Upper lobe of right lung (tissue), 1 donor: ENCODE results near the gene LCN10. TPM values are rescaled to one million over a fixed set of nuclear protein-coding genes. Genes with fewer than 3 reads are reported as not detected.
A peak's percentile ranks its signal among the peaks of the same experiment; 100 is the strongest.
"Not testable (repeated sequence)": the region's sequence is repeated elsewhere in the genome, so short reads cannot be mapped to it uniquely, and the experiment has no call there.

Experiments
- ATAC-seq: fragments of 200-7000 bp; cut with Tn5 transposase; one replicate; pipeline ENCODE4 v1.9.1; 2020; ENCODE audit warnings: mild to moderate bottlenecking, moderate library complexity
- DNase-seq: peaks from one replicate; pipeline ENCODE4 v3.0.0-alpha.2; 2020
- H3K27ac ChIP-seq: fragments of 200-600 bp; one replicate; pipeline ENCODE4 v1.8.0; 2022
- H3K27me3 ChIP-seq: fragments of 200-600 bp; one replicate; pipeline ENCODE4 v1.8.0; 2022; ENCODE audit warnings: mild to moderate bottlenecking
- H3K36me3 ChIP-seq: fragments of 200-600 bp; one replicate; pipeline ENCODE4 v1.8.0; 2022
- H3K4me1 ChIP-seq: fragments of 200-600 bp; one replicate; pipeline ENCODE4 v1.8.0; 2022
- H3K4me3 ChIP-seq: fragments of 200-600 bp; one replicate; pipeline ENCODE4 v1.8.0; 2022; ENCODE audit warnings: mild to moderate bottlenecking
- H3K9me3 ChIP-seq: fragments of 200-600 bp; one replicate; pipeline ENCODE4 v1.8.0; 2022
- intact Hi-C: fragments of 100-400 bp; cut with DNase I; formaldehyde crosslinking; loops from one replicate; pipeline ENCODE4 v1.11.0; 2022
- total RNA-seq: library from RNA; stranded (reverse); fragmentation: NEBNext Ultra II Directional; extraction: Animal tissue kit (Norgen Biotek cat#: 25700); gene quantifications from one replicate; pipeline ENCODE4 v1.2.1, GENCODE V29; 2021
- TF ChIP-seq, protein P1 (sequence below): fragments of 200-600 bp; IDR thresholded peaks from one replicate; pipeline ENCODE4 v1.8.0; 2022; ENCODE audit warnings: antibody characterized with exemption
- donor health status: DM: no; HTN: yes; CAD: no; lungs with severe emphysema.

The LCN10 gene
- total RNA-seq, 1 donor from 2014 or later: 11.2 TPM

- DNase-seq (peak; percentile 74), ATAC-seq (peak; percentile 53)
- H3K27ac ChIP-seq, H3K27me3 ChIP-seq, intact Hi-C loops, H3K4me3 ChIP-seq, H3K36me3 ChIP-seq, H3K9me3 ChIP-seq, H3K4me1 ChIP-seq: not testable (repeated sequence)
- TF ChIP-seq, protein P1, sequence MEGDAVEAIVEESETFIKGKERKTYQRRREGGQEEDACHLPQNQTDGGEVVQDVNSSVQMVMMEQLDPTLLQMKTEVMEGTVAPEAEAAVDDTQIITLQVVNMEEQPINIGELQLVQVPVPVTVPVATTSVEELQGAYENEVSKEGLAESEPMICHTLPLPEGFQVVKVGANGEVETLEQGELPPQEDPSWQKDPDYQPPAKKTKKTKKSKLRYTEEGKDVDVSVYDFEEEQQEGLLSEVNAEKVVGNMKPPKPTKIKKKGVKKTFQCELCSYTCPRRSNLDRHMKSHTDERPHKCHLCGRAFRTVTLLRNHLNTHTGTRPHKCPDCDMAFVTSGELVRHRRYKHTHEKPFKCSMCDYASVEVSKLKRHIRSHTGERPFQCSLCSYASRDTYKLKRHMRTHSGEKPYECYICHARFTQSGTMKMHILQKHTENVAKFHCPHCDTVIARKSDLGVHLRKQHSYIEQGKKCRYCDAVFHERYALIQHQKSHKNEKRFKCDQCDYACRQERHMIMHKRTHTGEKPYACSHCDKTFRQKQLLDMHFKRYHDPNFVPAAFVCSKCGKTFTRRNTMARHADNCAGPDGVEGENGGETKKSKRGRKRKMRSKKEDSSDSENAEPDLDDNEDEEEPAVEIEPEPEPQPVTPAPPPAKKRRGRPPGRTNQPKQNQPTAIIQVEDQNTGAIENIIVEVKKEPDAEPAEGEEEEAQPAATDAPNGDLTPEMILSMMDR: peak; percentile 46
Measured at GRCh38 chr9:136760834-136761544, 18.2 kb upstream of the LCN10 start.

DNA sequence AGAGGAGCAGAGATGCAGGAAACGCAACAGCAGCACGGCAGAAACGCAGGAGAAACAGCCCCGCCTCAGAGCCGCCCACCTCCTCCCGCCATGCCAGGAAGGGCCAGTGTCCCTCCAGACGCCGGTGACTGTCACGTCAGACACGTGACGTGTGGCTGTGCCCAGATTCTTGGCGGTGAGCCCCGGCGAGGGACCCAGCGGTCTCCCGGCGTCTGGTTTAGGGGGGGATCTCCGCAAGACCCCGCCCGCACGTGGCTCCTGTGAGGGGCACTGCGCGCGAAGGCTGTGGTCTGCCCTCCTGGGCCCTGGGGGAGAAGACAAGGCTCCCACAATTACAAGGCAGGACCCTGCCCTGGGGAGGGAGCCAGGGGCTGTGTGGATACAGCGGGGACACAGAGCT is 17.7 kb upstream of the LCN10 start:
- Histone ChIP-seq H3K4me1 (no peaks in the 10 kb centered on the region), H3K27ac (no peak overlapping the region), H3K9me3 (no peaks in the 10 kb centered on the region), H3K27me3 (no peaks in the 10 kb centered on the region), H3K4me3 (no peak overlapping the region), H3K36me3 (no peaks in the 10 kb centered on the region)
- intact Hi-C loops: no loop called here
- TF ChIP-seq, protein P1: no peak
- no peak for ATAC-seq
- peak; percentile 68 for DNase-seq

- no peak for ATAC-seq
- DNase-seq: peak; percentile 57
- intact Hi-C loops: no loop called here
- no peak overlapping the region for H3K4me3 ChIP-seq
- no peaks in the 10 kb centered on the region for H3K27me3 ChIP-seq
- no peak overlapping the region for H3K27ac ChIP-seq
- no peaks in the 10 kb centered on the region for H3K4me1 ChIP-seq
- no peaks in the 10 kb centered on the region for H3K36me3 ChIP-seq
- TF ChIP-seq, protein P1: no peak
- no peaks in the 10 kb centered on the region for H3K9me3 ChIP-seq
Measured at GRCh38 chr9:136759436-136760325, 16.9 kb upstream of the LCN10 start.

DNA sequence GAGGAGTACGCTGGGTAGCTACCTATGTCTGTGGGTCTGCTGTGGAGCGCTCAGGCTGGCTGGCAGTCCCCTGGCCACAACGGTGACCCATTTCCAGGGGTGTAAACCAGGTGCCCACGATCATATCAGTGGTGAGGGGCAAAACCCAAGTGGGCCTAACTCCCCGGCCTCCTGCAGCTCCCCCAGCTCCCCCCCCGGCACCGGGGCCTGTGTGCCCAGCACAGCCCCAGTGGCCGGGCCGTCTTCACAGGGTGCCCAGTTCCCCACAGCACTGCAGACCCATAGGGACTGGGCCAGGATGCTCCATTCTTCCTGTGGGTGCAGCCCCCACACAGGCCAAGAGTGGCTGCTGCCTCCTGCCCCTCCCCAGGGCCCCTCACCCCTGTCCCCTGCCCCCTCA is 16.3 kb upstream of the LCN10 start:
- ATAC-seq (no peak), DNase-seq (no peak)
- Histone ChIP-seq H3K9me3 (no peaks in the 10 kb centered on the region), H3K4me3 (no peak overlapping the region), H3K27me3 (no peaks in the 10 kb centered on the region), H3K27ac (no peak overlapping the region), H3K4me1 (no peaks in the 10 kb centered on the region), H3K36me3 (no peaks in the 10 kb centered on the region)
- TF ChIP-seq, protein P1: no peak
- intact Hi-C loops: no loop called here

DNA sequence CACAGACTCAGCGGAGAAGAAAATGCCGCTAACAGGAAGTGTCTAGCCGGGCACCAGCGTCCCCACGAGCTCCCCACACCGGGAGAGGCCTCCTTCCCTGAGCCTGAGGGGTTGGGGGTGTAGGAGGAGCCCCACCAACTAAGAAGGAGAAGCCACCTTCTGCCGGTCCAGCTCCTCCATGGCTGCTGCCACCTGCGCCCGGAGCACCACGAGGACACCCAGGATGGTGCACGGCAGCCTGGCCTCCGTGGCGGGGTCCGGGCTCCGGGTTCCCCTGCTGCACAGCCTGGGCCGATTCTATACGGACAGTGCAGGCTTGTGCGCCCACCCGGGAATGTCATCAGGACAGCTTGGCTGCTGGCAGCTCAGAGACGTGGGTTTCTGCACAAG is 15.0 kb upstream of the LCN10 start:
- ATAC-seq: no peak

More for the DNA sequence above, 15.0 kb upstream of the LCN10 start:
- DNase-seq: peak; percentile 62
- intact Hi-C loops: no loop called here
- Histone ChIP-seq H3K4me1 (no peaks in the 10 kb centered on the region), H3K27me3 (no peaks in the 10 kb centered on the region), H3K27ac (no peak overlapping the region), H3K36me3 (no peaks in the 10 kb centered on the region), H3K9me3 (no peaks in the 10 kb centered on the region), H3K4me3 (no peak overlapping the region)
- TF ChIP-seq, protein P1: no peak
